Measurements from ENCODE around the gene NENF. TPM values are rescaled to one million over a fixed set of nuclear protein-coding genes. Genes with fewer than 3 reads are reported as not detected.

Gene NENF
- polyA plus RNA-seq, 4 donors: 17.7 to 62.6 (median 40.0) TPM

DNA sequence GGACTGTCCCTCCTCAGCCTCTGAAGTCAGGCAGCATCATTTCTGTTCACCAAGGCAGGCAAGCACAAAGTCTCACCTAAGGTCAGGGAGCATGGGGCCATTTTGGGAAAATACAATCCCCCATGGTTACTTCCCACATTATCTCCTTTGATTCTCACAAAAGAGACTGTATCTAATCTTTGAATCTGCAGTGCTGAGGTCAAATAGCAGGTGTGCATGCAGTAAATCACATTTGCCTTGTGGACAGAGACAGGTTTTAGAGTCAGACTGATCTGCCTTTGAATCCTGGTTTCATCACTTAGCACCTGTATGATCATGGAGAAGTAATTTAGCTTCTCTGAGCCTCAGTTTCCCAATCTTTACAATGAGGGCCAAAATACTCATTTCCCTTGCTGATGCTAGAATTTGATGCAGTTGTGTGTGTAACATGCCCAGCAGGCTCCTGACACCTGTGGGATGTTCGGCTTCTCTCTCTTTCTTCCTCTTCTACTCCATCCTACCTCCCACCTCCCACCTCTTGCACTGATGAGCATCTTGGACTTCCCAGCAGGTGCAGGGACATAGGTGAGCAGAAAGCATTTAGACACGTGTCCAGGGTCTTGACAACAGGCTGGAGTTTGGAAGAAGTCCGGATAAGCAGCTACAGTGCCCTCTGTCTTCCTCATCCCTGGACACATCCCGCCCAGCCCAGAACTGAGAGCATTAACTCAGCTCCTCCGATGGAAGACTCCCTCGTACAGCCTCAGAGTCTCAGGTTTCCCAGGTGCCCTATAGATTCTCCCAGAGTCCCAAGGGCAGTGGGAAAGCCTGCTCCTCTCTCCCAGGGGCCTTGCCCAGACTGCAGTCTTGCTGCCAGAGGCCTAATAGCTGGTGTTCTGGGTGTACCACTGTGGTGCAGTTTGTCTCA lies 18.9 kb downstream of the NENF start:
- H3K4me3 ChIP-seq (ENCODE audit: low read depth in 1 of 3, low read length in 3 of 3): no peak overlapping the region
- H3K36me3 ChIP-seq (ENCODE audit: control insufficient read depth in 3 of 3, insufficient read depth in 2 of 3, low read depth in 1 of 3, low read length in 3 of 3): peaks cover 0 to 19% (median 0%) of the 10 kb centered on the region in 3 donors
- FAIRE-seq (no peak), DNase-seq (no peak)
- H3K27me3 ChIP-seq (ENCODE audit: control insufficient read depth in 3 of 3, insufficient read depth in 3 of 3, low read length in 3 of 3): no peaks in the 10 kb centered on the region
- H3K4me1 ChIP-seq (ENCODE audit: control insufficient read depth in 3 of 3, insufficient read depth in 2 of 3, low read depth in 1 of 3, low read length in 2 of 3): no peaks in the 10 kb centered on the region
- WGBS, 3 donors: 86 to 90% (median 88%) methylated on average over 6 of the region's 6 CpGs
- H3K9me3 ChIP-seq (ENCODE audit: control insufficient read depth in 2 of 2, insufficient read depth in 1 of 2, low read depth in 1 of 2, low read length in 1 of 2): no peaks in the 10 kb centered on the region
- no peak overlapping the region for H3K27ac ChIP-seq (ENCODE audit: low read depth in 1 of 3, low read length in 2 of 3)

DNA sequence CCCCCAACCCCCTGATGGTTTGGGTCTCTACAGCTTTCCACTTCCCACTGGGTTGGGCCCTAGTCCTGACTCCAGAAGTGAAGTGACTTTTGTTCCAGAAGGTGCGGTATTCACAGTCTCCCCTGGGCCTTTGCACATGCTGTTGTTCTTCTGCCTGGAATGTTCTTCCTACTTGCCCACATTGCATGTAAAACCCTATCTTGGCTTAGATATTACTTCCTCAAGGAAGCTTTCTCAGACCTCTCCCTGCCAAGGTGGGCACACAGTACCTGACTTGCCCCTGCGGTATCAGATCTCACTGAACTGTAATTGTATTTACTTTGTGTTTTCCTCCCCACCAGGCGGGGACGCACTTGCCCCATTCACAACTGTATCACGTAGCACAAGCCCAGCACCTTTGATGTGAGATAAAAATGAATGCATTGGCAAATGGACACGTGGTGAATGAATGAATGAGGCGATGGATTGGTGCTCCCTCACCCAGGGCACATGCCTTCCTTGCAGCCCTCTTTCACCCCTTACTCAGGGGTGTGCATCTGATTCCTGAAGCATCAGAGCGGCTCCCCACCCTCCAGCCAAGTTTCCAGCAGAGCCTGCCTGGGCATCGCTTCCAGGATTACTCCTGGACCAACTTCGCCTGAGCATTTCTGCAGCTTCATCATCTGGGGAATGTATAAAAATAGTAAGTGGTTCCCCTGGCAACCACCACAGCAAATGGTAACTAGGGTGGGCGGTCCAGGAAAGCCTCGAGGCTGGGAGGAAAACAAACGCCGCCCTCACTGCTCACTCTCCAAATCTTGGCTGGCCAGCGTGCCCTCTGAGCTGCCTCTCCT lies 19.8 kb downstream of the NENF start:
- Histone ChIP-seq H3K4me3 (ENCODE audit: low read depth in 1 of 3, low read length in 3 of 3) (no peak overlapping the region), H3K9me3 (ENCODE audit: control insufficient read depth in 2 of 2, insufficient read depth in 1 of 2, low read depth in 1 of 2, low read length in 1 of 2) (peaks cover 0 to 1% of the 10 kb centered on the region in 2 donors), H3K27ac (ENCODE audit: low read depth in 1 of 3, low read length in 2 of 3) (no peak overlapping the region), H3K27me3 (ENCODE audit: control insufficient read depth in 3 of 3, insufficient read depth in 3 of 3, low read length in 3 of 3) (no peaks in the 10 kb centered on the region), H3K4me1 (ENCODE audit: control insufficient read depth in 3 of 3, insufficient read depth in 2 of 3, low read depth in 1 of 3, low read length in 2 of 3) (no peaks in the 10 kb centered on the region), H3K36me3 (ENCODE audit: control insufficient read depth in 3 of 3, insufficient read depth in 2 of 3, low read depth in 1 of 3, low read length in 3 of 3) (peaks cover 0 to 18% (median 0%) of the 10 kb centered on the region in 3 donors)
- DNase-seq (no peak), FAIRE-seq (no peak)
- 59 to 82% (median 69%) methylated on average over 15 of the region's 15 CpGs for WGBS, 3 donors

DNA sequence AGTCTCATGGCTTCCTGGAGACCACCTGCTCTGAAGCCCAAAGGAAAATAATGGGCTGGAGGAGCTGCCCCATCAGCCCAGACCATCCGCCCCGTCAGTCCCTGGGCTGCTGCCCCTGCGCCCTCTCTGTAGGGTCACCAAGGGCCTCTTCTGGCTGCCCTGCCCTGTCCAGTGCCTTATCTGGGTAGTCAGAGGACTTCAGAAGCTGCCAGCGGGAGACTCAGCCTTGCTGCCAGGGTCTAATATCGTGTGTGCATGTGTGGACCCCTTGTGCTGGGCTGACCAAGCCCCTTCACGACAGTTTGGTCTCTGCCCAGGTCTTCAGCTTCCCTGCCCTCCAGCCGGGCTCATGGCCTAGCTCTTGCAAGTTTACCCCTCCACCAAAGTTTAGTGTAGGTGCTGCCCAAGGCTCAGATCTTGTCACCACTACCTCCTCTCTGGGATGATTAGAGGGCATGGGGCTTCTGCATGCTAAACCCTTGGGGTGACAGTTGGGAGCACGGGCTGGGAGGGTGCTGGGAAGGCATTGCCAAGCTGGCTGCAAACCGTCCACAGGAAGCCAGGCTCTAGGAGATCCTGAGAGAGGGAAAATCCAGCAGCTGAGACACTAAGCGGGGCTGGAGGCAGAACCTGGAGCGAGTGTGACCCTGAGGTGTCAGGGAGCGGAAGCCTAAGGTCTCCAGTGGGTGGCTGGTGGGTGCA lies 20.6 kb downstream of the NENF start:
- Histone ChIP-seq H3K36me3 (ENCODE audit: control insufficient read depth in 3 of 3, insufficient read depth in 2 of 3, low read depth in 1 of 3, low read length in 3 of 3) (peaks cover 0 to 14% (median 0%) of the 10 kb centered on the region in 3 donors), H3K9me3 (ENCODE audit: control insufficient read depth in 2 of 2, insufficient read depth in 1 of 2, low read depth in 1 of 2, low read length in 1 of 2) (peaks cover 0 to 9% of the 10 kb centered on the region in 2 donors), H3K4me1 (ENCODE audit: control insufficient read depth in 3 of 3, insufficient read depth in 2 of 3, low read depth in 1 of 3, low read length in 2 of 3) (no peaks in the 10 kb centered on the region), H3K27me3 (ENCODE audit: control insufficient read depth in 3 of 3, insufficient read depth in 3 of 3, low read length in 3 of 3) (no peaks in the 10 kb centered on the region), H3K4me3 (ENCODE audit: low read depth in 1 of 3, low read length in 3 of 3) (no peak overlapping the region), H3K27ac (ENCODE audit: low read depth in 1 of 3, low read length in 2 of 3) (no peak overlapping the region)
- DNase-seq (no peak), FAIRE-seq (no peak)
- 77 to 90% (median 80%) methylated on average over 12 of the region's 12 CpGs for WGBS, 3 donors

DNA sequence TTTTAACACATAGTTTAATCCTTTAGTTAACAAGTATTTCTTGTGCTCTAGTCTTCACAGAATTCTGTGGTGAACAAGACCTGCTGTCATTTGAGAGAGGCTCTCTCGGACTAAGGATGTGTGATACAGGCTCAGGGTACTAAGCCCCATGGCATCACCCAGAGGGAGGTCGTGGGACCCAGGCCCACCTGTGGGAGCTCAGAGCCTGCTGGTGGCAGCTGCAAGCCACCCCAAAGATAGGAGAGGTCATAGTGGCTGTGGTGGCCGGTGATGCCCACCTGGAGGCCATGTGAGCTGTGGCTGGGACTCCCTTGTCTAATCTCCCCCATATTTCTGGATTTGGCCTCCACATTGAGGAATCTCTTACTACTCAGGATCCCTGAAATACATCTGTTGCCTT lies 22.0 kb downstream of the NENF start:
- WGBS, 3 donors: 90 to 93% (median 91%) methylated on average over 3 of the region's 3 CpGs

DNA sequence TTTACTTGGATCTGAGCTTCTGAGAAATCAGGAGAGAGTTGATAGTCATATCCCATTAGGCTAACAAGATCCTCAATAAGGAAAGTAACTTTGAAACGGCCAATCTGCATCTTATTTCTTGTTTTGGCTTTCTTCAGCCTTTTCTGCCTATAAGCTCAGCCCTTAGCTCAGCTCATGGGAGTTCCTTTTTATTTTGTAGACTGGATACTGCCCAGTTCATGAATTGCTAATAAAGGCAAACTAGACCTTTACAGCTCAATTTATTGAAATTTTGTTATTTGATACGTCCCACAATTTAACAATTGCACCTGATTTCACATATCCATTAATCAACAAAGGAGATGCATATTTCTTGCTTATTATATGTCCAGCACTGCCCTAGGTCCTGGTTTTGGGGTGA lies 22.7 kb downstream of the NENF start:
- Histone ChIP-seq H3K27me3 (ENCODE audit: control insufficient read depth in 3 of 3, insufficient read depth in 3 of 3, low read length in 3 of 3) (no peaks in the 10 kb centered on the region), H3K4me1 (ENCODE audit: control insufficient read depth in 3 of 3, insufficient read depth in 2 of 3, low read depth in 1 of 3, low read length in 2 of 3) (no peaks in the 10 kb centered on the region), H3K36me3 (ENCODE audit: control insufficient read depth in 3 of 3, insufficient read depth in 2 of 3, low read depth in 1 of 3, low read length in 3 of 3) (peaks cover 0 to 7% (median 0%) of the 10 kb centered on the region in 3 donors), H3K4me3 (ENCODE audit: low read depth in 1 of 3, low read length in 3 of 3) (no peak overlapping the region), H3K9me3 (ENCODE audit: control insufficient read depth in 2 of 2, insufficient read depth in 1 of 2, low read depth in 1 of 2, low read length in 1 of 2) (peaks cover 0 to 13% of the 10 kb centered on the region in 2 donors), H3K27ac (ENCODE audit: low read depth in 1 of 3, low read length in 2 of 3) (no peak overlapping the region)
- WGBS, 3 donors: 92 to 95% (median 95%) methylated on average over 2 of the region's 2 CpGs
- no peak for FAIRE-seq
- no peak for DNase-seq

More for the DNA sequence above, 22.0 kb downstream of the NENF start:
- Histone ChIP-seq H3K27ac (ENCODE audit: low read depth in 1 of 3, low read length in 2 of 3) (no peak overlapping the region), H3K9me3 (ENCODE audit: control insufficient read depth in 2 of 2, insufficient read depth in 1 of 2, low read depth in 1 of 2, low read length in 1 of 2) (peaks cover 0 to 13% of the 10 kb centered on the region in 2 donors), H3K4me1 (ENCODE audit: control insufficient read depth in 3 of 3, insufficient read depth in 2 of 3, low read depth in 1 of 3, low read length in 2 of 3) (no peaks in the 10 kb centered on the region), H3K4me3 (ENCODE audit: low read depth in 1 of 3, low read length in 3 of 3) (no peak overlapping the region), H3K27me3 (ENCODE audit: control insufficient read depth in 3 of 3, insufficient read depth in 3 of 3, low read length in 3 of 3) (no peaks in the 10 kb centered on the region), H3K36me3 (ENCODE audit: control insufficient read depth in 3 of 3, insufficient read depth in 2 of 3, low read depth in 1 of 3, low read length in 3 of 3) (peaks cover 0 to 12% (median 0%) of the 10 kb centered on the region in 3 donors)
- FAIRE-seq (no peak), DNase-seq (no peak)

DNA sequence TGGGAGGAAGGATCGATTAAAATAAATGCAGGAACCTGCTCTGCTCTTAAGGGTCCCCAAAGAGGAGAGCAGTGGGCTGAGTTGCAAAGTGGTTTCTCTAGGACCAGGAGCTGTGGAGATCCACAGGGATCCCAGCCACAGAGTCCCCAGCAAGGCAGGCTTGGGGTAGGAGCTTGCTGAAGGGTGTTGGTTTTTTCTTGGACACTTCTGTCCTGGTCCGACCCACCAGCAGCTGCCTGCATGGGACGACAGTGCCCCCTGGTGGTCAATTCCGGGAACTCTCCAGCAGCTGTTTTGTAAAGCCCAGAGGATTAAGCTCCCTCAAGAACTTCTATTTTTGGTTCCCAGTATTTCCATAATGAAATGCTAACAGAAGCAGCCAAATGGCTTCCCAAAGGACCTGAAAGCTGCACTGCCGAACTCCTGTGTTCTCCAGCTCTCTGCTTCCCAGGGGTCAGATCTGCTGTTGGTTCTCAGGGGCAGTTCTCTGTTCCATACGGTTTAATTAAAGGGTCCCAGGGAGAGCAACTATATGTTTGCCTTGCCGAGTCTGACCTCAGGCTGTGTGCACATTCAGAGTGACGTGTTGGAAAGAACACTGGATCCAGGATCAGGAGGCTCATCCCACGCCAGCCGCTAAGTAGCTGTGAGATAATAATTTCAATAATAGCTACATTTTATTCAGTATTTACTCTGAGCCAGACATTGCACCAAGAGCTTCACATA lies 23.2 kb downstream of the NENF start:
- 35 to 45% (median 35%) methylated on average over 10 of the region's 10 CpGs for WGBS, 3 donors
- no peak for FAIRE-seq
- Histone ChIP-seq H3K27ac (ENCODE audit: low read depth in 1 of 3, low read length in 2 of 3) (peak overlapping the region in 1 of 3 donors; percentile 47), H3K36me3 (ENCODE audit: control insufficient read depth in 3 of 3, insufficient read depth in 2 of 3, low read depth in 1 of 3, low read length in 3 of 3) (peaks cover 0 to 5% (median 0%) of the 10 kb centered on the region in 3 donors), H3K9me3 (ENCODE audit: control insufficient read depth in 2 of 2, insufficient read depth in 1 of 2, low read depth in 1 of 2, low read length in 1 of 2) (peaks cover 0 to 13% of the 10 kb centered on the region in 2 donors), H3K4me3 (ENCODE audit: low read depth in 1 of 3, low read length in 3 of 3) (no peak overlapping the region), H3K27me3 (ENCODE audit: control insufficient read depth in 3 of 3, insufficient read depth in 3 of 3, low read length in 3 of 3) (no peaks in the 10 kb centered on the region), H3K4me1 (ENCODE audit: control insufficient read depth in 3 of 3, insufficient read depth in 2 of 3, low read depth in 1 of 3, low read length in 2 of 3) (no peaks in the 10 kb centered on the region)
- DNase-seq: peak; percentile 74 to 86

DNA sequence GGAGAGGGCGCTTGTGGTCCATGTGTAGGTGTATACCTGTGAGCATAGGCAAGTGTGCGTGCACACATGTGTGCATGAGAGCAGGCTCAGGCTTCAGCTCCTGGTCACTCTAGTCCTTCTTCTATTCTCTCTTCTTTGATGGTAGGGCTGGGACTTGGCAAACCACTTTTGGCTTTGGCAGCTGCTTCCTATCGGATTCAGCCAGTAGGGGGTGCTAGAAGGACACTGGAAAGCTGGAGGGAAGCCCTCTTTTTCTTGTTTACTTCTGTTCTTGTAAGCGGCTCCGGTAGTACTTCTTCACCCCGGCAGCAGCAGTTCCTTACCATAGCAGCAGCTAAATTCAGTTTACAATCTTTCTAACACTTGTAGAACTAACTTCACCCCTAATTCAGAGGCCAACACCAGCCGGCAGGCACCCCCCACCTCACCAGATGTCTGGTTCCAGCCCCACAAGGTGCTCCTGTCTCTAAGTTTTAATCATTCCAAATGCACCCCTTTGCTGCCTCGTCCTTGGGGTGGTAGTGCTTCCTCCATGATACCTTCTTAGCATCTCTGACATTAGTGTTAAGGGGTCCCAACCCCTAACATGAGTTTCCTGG lies 25.1 kb downstream of the NENF start:
- FAIRE-seq (no peak), DNase-seq (peak; percentile 46 to 63)
- Histone ChIP-seq H3K4me1 (ENCODE audit: control insufficient read depth in 3 of 3, insufficient read depth in 2 of 3, low read depth in 1 of 3, low read length in 2 of 3) (no peaks in the 10 kb centered on the region), H3K4me3 (ENCODE audit: low read depth in 1 of 3, low read length in 3 of 3) (no peak overlapping the region), H3K36me3 (ENCODE audit: control insufficient read depth in 3 of 3, insufficient read depth in 2 of 3, low read depth in 1 of 3, low read length in 3 of 3) (peaks cover 0 to under 1% (median 0%) of the 10 kb centered on the region in 3 donors), H3K27ac (ENCODE audit: low read depth in 1 of 3, low read length in 2 of 3) (no peak overlapping the region), H3K9me3 (ENCODE audit: control insufficient read depth in 2 of 2, insufficient read depth in 1 of 2, low read depth in 1 of 2, low read length in 1 of 2) (peaks cover 0 to 13% of the 10 kb centered on the region in 2 donors), H3K27me3 (ENCODE audit: control insufficient read depth in 3 of 3, insufficient read depth in 3 of 3, low read length in 3 of 3) (no peaks in the 10 kb centered on the region)
- WGBS, 3 donors: 57 to 65% (median 65%) methylated on average over 8 of the region's 8 CpGs

All from small intestine (tissue), 7 donors.